Non-pigmented ciliary epithelial cell (primary cell): ENCODE results near the gene DNTT.
A peak's percentile ranks its signal among the peaks of the same experiment; 100 is the strongest.

ENCODE experiments used
- DNase-seq: peaks from one replicate; pipeline ENCODE4 v3.0.0-alpha.2; 2010; ENCODE audit warnings: low read depth

DNTT gene

GRCh38 chr10:96345222-96345621 is 41.0 kb downstream of the DNTT start:
- no peak for DNase-seq

DNA sequence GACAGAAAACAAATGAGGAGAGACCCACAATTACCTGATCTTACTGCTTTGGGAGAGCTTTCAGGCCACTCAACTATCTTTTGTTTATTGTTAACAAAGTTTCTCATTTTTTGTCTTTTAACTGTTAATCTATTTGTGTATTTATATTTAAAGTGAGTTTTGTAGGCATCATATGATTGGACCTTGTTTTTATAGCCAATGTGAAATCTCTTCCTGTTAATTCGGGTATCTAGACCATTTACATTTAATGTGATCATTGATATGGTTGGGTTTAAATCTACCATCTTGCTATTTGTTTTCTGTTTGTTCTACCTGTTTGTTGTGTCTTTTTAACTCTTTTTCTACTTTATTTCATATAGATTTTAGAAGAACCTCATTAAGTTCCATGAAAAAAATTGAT is 42.1 kb downstream of the DNTT start:
- DNase-seq: no peak

GRCh38 chr10:96352027-96352426 is 47.8 kb downstream of the DNTT start:
- no peak for DNase-seq

DNA sequence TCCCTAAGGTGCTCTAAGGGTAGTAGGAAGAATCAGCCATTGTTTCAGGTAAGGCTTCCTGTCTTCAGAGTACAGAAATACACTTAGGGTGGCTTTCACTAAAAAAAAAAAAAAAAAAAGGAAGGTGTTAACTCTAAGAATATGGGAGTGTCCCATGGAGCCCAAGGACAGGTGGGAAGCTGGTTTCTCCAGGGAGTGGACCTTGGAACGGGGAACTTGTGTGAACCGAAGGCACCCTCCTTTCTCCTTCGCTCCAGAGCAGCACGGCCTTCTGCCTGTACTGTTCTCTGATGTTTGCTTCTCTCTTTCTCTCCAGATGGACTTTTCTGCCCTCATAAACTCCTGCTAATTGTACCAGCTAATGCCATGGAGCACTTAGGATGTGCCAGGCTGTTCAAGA is 48.3 kb downstream of the DNTT start:
- DNase-seq: no peak

DNA sequence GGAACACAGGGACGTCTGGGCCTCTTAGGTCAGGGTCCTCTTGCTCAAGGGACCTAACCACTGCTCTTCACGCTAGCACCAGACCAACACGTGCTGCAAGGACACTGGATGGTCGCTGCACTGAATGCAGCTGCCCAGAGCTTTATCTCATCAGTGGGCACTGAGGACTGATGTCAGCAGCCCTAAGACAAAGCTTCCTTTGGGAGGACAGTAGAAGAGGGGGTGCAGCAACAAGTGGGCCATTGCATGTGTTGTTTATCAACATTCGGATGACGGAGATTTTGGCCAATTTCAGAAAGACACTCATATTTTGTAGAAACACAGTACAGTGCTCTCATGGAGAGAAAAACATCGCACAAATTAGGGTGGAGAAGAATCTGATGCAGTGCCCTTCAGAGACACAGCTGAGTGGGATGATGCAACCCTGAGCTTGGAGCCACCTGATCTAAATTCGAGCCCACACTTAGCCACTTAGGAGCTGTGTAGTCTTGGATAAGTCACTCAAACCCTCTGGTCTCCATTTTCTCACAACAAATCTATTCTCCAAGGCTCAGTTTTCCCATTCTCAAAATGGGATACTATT is 52.9 kb downstream of the DNTT start:
- DNase-seq: no peak

GRCh38 chr10:96358851-96359540 is 54.8 kb downstream of the DNTT start, which contains the start of gene OPALIN:
OPALIN (minus strand) TSS chr10:96359002; CDS start chr10:96358896, 106 bp downstream.
- DNase-seq: no peak

DNA sequence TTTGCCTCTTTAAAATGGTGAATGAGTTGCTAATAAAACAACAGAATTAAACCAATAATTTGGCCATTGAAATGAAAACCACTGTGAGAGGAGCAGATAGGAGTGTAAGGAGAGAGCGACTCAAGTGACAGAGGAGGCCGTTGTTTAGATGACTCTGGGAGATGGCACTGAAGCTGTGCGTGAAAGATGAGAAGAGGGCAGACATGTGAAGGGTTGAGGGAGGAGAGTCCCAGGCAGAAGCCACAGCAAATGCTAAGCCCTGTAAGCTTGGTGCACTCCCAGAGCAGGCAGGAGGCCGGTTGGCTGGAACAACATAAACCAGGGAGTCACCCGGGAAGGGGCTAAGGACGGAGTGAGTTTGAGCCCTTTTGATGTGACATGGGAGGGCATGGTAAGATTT is 55.4 kb downstream of the DNTT start:
- DNase-seq: no peak

DNA sequence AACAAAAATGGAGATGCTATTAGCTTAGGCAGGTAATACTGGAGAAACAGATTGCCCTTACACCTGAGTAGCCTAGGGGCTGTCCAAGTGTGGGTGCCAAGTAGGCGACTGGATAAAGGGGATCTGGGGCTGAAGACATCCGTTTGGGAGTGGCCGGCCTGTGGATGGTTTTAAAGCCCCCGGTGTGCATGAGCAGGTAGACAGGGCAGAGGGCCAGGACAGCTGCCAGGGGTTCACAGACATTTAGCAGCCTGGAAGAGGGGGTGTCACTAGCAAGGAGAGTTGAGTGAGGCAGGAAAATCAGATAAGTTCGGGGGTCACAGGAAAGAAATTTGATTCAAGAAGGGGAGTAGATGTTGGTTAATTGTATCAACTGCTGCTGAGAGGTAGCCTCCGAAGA is 56.1 kb downstream of the DNTT start:
- DNase-seq: no peak

GRCh38 chr10:96360766-96361165 is 56.5 kb downstream of the DNTT start:
- no peak for DNase-seq

GRCh38 chr10:96365571-96365970 is 61.3 kb downstream of the DNTT start:
- DNase-seq: no peak

DNA sequence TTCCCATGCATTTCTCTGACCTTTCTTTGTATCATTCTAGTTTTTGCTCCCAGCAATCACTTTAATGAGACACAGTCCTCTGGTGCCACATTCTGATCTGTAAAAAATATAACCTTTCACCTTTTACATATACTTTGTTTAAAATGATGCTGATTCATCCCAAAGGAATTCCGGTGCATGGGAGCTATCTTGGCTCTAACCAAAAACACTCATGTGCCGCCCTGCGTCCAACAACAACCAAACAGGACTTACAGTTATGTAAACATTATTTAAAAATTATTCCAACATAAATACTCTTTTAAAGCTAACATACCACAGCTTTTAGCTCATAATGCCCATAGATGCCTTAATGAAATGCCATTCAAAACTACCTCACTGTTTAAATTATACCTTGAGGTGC is 62.3 kb downstream of the DNTT start:
- no peak for DNase-seq

DNA sequence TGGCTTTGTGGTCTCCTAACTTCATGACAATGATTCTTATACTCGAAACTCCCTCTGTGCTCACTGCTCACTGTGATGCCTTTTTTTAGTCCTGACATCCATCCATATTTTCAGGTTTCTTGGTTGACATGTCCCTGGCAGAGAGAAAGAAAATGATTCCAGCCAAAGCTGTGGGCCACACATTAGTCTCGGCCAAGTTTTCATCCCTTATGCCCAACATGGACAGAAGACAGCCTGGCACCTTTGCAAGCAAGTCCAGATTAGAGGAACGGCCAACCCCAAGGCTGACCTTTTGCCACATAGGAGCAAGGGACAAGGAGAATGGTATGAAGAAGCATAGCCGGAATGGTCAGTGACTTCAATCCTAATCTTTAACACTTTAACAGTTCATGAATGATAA is 63.2 kb downstream of the DNTT start:
- DNase-seq: no peak

DNA sequence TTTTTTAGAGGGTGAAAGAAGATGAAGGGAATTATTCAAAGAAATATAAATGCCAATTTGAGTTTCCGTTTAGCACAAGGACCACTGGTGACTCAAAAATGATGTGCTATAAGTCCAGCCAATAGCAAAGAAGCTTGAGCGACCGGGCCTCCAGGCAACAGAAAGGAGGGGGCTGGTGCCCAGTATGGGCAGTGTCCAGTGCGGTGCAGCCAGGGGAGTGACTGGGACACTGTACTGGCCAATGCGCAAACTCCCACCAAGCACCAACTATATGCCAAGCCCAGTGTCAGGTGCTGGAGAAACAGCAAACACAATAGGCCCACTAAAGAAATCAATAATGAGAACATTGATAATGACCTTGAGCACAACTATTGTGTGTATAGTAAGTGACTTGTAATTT is 64.7 kb downstream of the DNTT start:
- DNase-seq: no peak

- no peak for DNase-seq
Observed at GRCh38 chr10:96369890-96370583, 65.8 kb downstream of the DNTT start.

DNA sequence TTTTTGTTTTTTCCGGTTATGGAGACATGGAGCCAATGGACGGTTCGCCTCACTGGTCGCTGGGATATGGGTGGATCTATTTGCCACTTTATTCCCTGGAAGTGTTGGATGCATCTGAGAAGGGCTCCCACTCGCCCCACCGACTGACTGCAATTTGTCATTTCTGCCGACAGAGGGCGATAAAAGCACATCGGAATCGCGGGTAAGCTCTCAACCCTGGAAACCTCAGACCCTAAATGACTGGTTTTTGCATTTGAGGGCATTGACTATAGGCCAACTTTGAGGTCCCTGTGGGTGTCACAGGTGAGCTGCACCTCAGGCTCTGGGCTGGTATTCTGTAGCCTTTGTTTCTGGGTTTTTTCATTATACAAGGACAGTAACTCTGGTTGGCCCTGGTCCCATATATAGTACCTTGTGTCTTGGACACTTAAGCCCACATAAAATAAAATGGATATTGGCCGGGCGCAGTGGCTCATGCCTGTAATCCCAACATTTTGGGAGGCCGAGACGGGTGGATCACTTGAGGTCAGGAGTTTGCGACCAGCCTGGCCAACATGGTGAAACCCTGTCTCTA is 66.4 kb downstream of the DNTT start:
- no peak for DNase-seq

- DNase-seq: no peak
Observed at GRCh38 chr10:96371356-96371755, 67.1 kb downstream of the DNTT start.

DNA sequence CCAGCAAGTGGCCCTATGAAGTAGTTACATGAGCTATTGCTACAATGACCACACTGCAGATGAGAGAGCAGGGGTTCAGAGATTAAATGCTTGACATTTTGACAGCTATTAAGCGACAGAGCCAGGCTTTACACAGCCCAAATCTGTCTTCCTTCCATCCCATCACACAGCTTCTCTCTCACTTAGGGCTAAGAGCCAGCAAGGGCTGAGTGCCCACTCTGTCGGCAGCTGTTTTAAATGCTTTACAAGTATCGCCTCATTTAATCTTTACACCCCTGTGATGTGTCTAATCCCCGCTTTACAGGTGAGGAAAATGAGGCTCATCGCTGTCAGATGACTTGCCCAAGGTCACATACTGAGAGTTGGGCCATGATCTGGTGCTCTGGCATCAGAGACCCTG is 69.8 kb downstream of the DNTT start:
- no peak for DNase-seq

GRCh38 chr10:96374639-96374984 is 70.4 kb downstream of the DNTT start:
- DNase-seq: no peak

DNA sequence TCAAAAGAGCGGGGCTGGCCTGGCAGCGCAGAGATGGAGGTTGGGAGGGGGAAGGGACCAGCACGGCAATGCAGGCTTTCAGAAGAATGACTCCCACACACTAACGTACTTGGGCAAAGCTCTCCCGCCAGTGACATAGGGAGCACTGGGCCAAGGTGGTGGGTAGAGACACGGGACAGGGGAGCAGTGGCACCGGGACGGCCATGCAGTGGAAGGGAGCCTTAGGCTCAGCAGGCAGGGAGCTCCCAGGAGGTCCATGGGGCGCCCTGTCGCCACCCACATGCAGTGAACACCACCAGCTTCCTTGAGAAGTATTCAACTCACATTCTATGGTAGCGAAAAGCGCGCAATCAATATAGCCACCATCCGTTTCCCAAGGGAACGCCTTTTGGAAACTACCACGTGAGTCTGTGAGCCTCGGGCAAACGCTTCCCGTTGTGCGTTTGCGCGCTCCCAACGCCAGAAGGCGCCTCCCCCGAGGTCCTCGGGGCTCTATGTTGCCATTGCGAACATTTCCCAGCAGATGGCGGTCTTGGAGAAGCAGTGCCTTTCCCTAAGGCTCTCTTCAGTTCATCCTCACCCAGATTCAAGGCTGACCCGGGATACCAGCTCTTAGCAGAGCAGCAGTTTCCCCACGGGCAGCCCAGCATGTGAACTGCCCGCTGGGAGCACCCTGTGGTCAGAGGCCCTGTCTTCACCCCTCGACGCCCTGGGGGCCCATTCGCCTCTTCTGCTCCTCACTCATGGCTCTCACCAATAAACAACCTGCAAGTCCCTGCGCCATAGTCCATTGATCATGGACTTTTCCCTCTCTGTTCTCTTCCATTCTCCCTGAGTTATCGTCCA is 71.0 kb downstream of the DNTT start:
- peak; percentile 57 for DNase-seq

DNA sequence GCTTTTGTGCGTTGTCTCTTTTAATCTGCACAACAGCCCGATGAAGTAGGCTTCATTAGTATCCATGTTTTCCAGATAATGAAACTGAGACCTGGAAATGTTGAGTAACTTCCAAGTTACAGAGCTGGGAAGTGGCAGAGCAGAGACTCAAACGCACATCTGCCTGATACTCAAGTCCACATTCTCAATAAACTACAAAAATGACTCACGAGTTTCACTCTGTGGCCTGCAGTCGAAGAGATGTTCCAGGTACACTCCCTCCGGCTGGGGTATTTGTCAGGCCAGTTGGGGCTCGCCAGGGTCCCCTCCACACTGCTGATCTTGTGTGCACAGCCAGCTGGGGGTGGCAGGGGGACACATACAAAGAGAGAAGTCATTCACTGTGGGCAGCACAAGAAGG is 72.2 kb downstream of the DNTT start:
- DNase-seq: no peak

DNA sequence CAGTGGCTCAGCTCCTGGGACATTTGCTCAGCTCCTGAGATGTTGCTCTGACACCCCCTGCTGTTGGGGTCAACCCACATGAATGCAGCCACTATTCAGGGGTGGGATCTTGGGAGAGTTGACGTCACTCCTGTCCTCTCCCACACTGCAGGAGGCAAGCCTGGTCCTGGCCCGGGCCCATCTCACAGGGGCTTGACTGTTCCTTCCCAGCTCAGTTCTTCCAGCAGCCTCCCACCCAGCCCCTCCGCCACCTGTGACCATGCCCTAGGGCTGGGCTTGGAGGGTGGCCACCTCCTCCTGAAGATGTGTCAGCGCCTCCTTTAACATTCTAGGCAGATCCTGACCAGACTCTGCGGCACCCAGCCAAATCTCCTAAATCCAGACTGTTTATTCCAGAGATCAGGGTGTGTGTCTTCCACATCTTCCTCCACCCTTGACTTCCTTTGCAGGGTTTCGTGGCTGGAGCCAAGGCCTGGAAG is 73.6 kb downstream of the DNTT start:
- peak; percentile 22 for DNase-seq

GRCh38 chr10:96378741-96379140 is 74.5 kb downstream of the DNTT start:
- DNase-seq: no peak
